ENCODE data around the gene RPS6KA6.

RPS6KA6 gene

GRCh38 chrX:84187533-84188319, at the start of gene RPS6KA6:
Gene RPS6KA6, minus strand, starts transcription at chrX:84188199. Its CDS starts 300 bp downstream, at chrX:84187899.
- DNase-seq (ENCODE audit: low spot score) = no peak

GRCh38 chrX:84224741-84225140, 36.7 kb upstream of the RPS6KA6 start:
- no peak for DNase-seq (ENCODE audit: low spot score)

GRCh38 chrX:84223261-84223660, 35.3 kb upstream of the RPS6KA6 start:
- no peak for DNase-seq (ENCODE audit: low spot score)

GRCh38 chrX:84221181-84221580, 33.2 kb upstream of the RPS6KA6 start:
- no peak for DNase-seq (ENCODE audit: low spot score)

GRCh38 chrX:84219551-84219950, 31.6 kb upstream of the RPS6KA6 start:
- DNase-seq (ENCODE audit: low spot score) = no peak

- DNase-seq (ENCODE audit: low spot score) = no peak
Observed at GRCh38 chrX:84218726-84219125, 30.7 kb upstream of the RPS6KA6 start.

GRCh38 chrX:84216881-84217280, 28.9 kb upstream of the RPS6KA6 start:
- DNase-seq (ENCODE audit: low spot score) = no peak

GRCh38 chrX:84216406-84216805, 28.4 kb upstream of the RPS6KA6 start:
- DNase-seq (ENCODE audit: low spot score) = no peak

GRCh38 chrX:84205276-84205675, 17.3 kb upstream of the RPS6KA6 start:
- no peak for DNase-seq (ENCODE audit: low spot score)

- DNase-seq (ENCODE audit: low spot score) = no peak
Observed at GRCh38 chrX:84199688-84200087, 11.7 kb upstream of the RPS6KA6 start.

- DNase-seq (ENCODE audit: low spot score) = no peak
Observed at GRCh38 chrX:84197550-84197949, 9.6 kb upstream of the RPS6KA6 start.

GRCh38 chrX:84192006-84192405, 4.0 kb upstream of the RPS6KA6 start:
- no peak for DNase-seq (ENCODE audit: low spot score)

- no peak for DNase-seq (ENCODE audit: low spot score)
Observed at GRCh38 chrX:84189125-84189524, 1.1 kb upstream of the RPS6KA6 start.

GRCh38 chrX:84188320-84188834, 378 bp upstream of the RPS6KA6 start:
- no peak for DNase-seq (ENCODE audit: low spot score)

- no peak for DNase-seq (ENCODE audit: low spot score)
Observed at GRCh38 chrX:84186603-84187532, 1.1 kb downstream of the RPS6KA6 start.

- no peak for DNase-seq (ENCODE audit: low spot score)
Observed at GRCh38 chrX:84182516-84182915, 5.5 kb downstream of the RPS6KA6 start.

- no peak for DNase-seq (ENCODE audit: low spot score)
Observed at GRCh38 chrX:84175958-84176357, 12.0 kb downstream of the RPS6KA6 start.

- no peak for DNase-seq (ENCODE audit: low spot score)
Observed at GRCh38 chrX:84175274-84175673, 12.7 kb downstream of the RPS6KA6 start.

GRCh38 chrX:84174348-84174747, 13.7 kb downstream of the RPS6KA6 start:
- no peak for DNase-seq (ENCODE audit: low spot score)

GRCh38 chrX:84170931-84171330, 17.1 kb downstream of the RPS6KA6 start:
- no peak for DNase-seq (ENCODE audit: low spot score)

- no peak for DNase-seq (ENCODE audit: low spot score)
Observed at GRCh38 chrX:84168574-84168973, 19.4 kb downstream of the RPS6KA6 start.

- no peak for DNase-seq (ENCODE audit: low spot score)
Observed at GRCh38 chrX:84168095-84168494, 19.9 kb downstream of the RPS6KA6 start.

- no peak for DNase-seq (ENCODE audit: low spot score)
Observed at GRCh38 chrX:84165711-84166110, 22.3 kb downstream of the RPS6KA6 start.
